ENCODE results near the gene KCNT2.

Gene KCNT2

DNA sequence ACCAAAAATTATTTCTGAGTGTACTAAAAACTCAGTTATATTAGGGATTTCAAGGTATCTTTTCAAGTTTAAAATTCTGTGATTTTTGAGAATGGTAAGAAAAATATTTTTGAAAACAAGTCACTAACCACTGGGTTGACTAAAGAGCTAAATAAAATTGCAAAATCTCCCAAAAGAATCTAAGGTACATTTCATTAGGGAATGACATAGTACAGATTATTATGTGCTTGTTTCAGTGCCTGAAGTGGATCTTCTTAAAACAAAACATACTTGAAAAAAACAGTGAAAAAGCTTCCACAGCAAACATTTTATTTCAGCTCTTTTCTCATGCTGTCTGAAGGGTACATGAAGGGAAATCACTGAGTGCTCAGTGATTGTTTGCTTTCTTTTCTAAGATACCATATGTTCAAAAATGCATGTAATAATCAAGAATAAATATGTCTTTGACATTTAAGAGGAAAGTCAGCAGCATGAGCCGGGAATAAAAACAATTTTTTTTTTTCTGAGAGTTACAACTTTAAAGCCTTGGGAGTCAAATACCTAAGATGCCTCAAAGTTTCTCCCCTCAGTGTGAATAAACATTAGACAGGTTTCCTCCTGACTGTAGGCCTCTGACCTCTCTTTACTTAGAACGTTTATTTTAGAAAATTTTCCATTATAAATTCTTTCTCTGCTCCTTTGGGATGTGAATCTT lies 200.7 kb downstream of the KCNT2 start:
- Histone ChIP-seq H3K9me3 (replicated peaks; ENCODE audit: low read length) (no peaks in the 10 kb centered on the region), H3K9ac (ENCODE audit: low read depth, low read length) (peak overlapping the region; percentile 11), H3K4me1 (ENCODE audit: control insufficient read depth, insufficient read depth, low read length) (peaks cover 39% of the 10 kb centered on the region), H3K4me2 (ENCODE audit: low read length) (peak overlapping the region; percentile 31), H3K36me3 (ENCODE audit: insufficient read depth, low read length) (no peaks in the 10 kb centered on the region), H3K27me3 (ENCODE audit: control insufficient read depth, insufficient read depth, low read length) (no peaks in the 10 kb centered on the region), H3K4me3 (ENCODE audit: low read length) (no peak overlapping the region)

DNA sequence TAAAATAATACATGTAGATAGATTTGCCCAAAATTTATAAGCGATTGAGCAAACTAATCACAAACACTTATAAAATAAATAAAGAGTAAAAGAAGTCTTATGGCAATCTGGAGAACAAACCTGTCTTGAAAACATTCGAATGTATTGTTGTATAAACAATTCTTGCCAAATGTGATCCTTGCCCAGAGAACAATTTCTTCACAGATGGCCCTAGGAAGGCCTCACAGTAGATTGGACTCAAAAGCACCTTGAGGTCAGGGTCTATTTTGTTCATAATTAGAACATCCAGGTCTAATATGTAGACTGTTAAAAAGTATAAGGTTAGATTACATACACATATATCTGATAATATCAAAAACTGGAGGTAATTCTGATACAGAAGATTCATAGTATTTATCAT lies 202.4 kb downstream of the KCNT2 start:
- H3K4me2 ChIP-seq (ENCODE audit: low read length), result no peak overlapping the region
- peaks cover 46% of the 10 kb centered on the region for H3K4me1 ChIP-seq (ENCODE audit: control insufficient read depth, insufficient read depth, low read length)
- no peak overlapping the region for H3K4me3 ChIP-seq (ENCODE audit: low read length)
- no peak overlapping the region for H3K9ac ChIP-seq (ENCODE audit: low read depth, low read length)
- H3K9me3 ChIP-seq (replicated peaks; ENCODE audit: low read length), result no peaks in the 10 kb centered on the region
- H3K27me3 ChIP-seq (ENCODE audit: control insufficient read depth, insufficient read depth, low read length), result no peaks in the 10 kb centered on the region
- no peaks in the 10 kb centered on the region for H3K36me3 ChIP-seq (ENCODE audit: insufficient read depth, low read length)

DNA sequence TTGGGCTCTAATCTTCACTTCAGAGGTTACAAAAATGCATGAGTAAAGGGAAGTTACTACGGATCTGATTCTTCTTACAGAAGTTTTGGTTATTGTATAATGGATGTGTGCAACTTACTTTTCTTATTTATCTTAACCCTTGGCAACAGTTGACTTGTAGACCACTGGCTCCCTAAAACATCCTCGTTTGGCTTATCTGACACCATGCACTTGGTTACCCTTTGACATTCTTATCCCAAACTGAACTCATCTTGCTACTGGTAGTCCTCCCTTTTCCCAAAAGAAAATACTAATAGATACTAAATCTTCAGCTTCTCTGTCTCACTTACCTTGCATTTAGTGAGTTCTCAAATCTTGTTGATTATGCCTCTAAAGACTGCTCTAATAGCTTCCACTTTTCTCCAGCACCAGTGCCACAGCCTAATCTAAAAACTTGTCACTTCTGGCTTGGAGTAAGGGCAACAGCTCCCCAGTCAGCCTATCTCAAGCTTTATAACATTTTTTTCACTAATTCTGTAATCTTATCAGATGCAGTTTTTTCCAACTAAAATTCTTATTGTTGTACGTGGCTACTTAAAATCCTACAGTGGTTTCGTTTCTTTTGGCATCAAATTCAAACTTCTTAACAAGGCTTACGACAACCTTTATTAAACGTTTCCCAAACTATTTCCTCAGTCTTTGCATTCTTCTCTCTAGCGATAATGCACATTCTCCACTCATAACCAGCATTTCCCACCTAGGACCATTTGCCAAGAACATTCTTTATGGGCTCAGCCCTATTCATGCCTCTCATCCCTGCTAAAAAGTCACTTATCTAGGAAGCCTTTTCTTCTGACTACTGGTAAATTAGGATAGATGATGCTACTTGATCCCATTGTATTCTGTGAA lies 204.2 kb downstream of the KCNT2 start:
- H3K36me3 ChIP-seq (ENCODE audit: insufficient read depth, low read length), result no peaks in the 10 kb centered on the region
- no peaks in the 10 kb centered on the region for H3K9me3 ChIP-seq (replicated peaks; ENCODE audit: low read length)
- H3K4me3 ChIP-seq (ENCODE audit: low read length), result peak overlapping the region; percentile 11
- no peaks in the 10 kb centered on the region for H3K27me3 ChIP-seq (ENCODE audit: control insufficient read depth, insufficient read depth, low read length)
- no peak overlapping the region for H3K9ac ChIP-seq (ENCODE audit: low read depth, low read length)
- peak overlapping the region; percentile 50 for H3K4me2 ChIP-seq (ENCODE audit: low read length)
- H3K4me1 ChIP-seq (ENCODE audit: control insufficient read depth, insufficient read depth, low read length), result peaks cover 47% of the 10 kb centered on the region

DNA sequence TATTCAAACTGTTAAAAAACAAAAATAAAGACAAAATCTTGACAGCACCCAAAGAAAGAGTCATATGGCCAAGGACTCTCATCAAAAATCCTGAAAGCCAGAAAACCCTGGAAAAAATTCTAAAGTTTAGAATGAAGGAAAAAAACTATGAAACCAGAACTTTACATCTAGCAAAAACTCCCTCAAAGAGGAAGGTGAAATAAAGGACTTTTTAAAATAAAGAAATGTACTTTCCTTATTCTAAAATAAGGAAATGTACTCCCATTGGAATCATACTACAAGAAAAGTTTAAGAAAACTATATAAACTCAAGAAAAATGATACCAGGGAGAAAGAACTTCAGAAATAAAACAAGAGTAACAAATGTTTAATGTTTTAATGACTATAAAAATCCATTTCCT lies 206.3 kb downstream of the KCNT2 start:
- H3K4me1 ChIP-seq (ENCODE audit: control insufficient read depth, insufficient read depth, low read length), result peaks cover 27% of the 10 kb centered on the region
- no peaks in the 10 kb centered on the region for H3K36me3 ChIP-seq (ENCODE audit: insufficient read depth, low read length)
- H3K27me3 ChIP-seq (ENCODE audit: control insufficient read depth, insufficient read depth, low read length), result no peaks in the 10 kb centered on the region
- H3K4me2 ChIP-seq (ENCODE audit: low read length), result no peak overlapping the region
- no peak overlapping the region for H3K4me3 ChIP-seq (ENCODE audit: low read length)
- H3K9me3 ChIP-seq (replicated peaks; ENCODE audit: low read length), result no peaks in the 10 kb centered on the region
- H3K9ac ChIP-seq (ENCODE audit: low read depth, low read length), result no peak overlapping the region

DNA sequence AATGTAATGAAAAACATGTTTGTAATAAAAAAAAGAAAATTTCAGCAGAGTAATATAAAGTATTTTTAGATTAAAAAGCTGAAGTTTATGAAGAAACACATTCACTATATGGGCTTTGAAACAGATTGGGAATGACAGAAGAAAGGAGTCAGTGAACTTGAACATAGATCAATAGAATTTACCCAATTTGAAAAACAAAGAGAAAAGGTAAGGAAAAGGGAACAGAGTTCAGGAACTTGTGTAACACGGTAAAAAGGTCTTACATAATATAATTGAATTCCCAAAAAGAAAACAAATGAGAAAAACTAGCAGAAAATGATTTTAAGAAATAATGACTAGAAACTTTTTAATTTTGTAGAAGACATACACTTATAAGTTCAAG lies 206.8 kb downstream of the KCNT2 start:
- Histone ChIP-seq H3K4me2 (ENCODE audit: low read length) (no peak overlapping the region), H3K4me1 (ENCODE audit: control insufficient read depth, insufficient read depth, low read length) (peaks cover 22% of the 10 kb centered on the region), H3K27me3 (ENCODE audit: control insufficient read depth, insufficient read depth, low read length) (no peaks in the 10 kb centered on the region), H3K9ac (ENCODE audit: low read depth, low read length) (no peak overlapping the region), H3K9me3 (replicated peaks; ENCODE audit: low read length) (no peaks in the 10 kb centered on the region), H3K4me3 (ENCODE audit: low read length) (no peak overlapping the region), H3K36me3 (ENCODE audit: insufficient read depth, low read length) (no peaks in the 10 kb centered on the region)

DNA sequence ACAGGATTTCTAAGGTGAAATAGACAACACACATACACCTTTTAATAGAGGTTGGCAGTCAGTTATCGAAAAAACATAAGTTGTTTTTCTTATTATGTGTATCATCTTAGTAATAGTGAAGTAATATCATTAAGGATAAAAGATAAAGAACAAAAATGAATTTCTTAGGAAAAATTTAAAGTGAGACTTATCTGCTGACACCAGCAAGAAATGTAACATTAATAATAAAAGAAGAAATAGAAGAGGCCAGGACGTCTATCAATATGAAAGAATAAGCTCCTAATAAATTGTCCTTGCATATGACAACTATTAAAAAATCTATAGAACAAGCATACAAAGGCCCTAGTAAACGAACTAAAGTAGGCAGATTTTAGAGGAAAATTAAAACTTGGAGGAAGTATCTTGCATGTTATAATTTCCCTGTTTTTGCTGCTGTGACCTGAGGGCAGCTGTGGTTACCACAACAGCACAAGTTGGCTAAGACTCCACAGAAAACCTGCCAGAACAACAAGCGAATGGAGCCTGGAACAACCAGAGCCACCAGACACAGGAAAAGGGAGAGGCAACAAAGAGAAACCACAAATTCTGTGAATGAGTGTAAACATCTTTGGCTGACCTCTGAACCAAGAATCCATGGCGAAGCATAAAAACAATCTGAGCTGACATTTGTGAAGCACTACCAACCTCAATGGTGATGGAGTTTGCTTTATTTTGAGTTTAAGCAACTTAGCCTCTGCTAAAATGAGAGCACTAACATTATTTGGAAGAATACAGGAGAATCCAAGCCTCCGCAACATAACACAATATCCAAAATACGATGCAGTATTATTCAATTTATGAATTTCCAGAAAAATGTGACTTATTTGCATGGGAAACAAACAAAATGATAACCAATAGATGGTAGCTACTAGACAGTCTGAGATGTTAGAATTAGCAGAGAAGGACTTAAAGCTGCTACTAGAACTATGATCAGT lies 207.5 kb downstream of the KCNT2 start:
- H3K36me3 ChIP-seq (ENCODE audit: insufficient read depth, low read length), result no peaks in the 10 kb centered on the region
- H3K27me3 ChIP-seq (ENCODE audit: control insufficient read depth, insufficient read depth, low read length), result no peaks in the 10 kb centered on the region
- H3K9ac ChIP-seq (ENCODE audit: low read depth, low read length), result no peak overlapping the region
- H3K4me3 ChIP-seq (ENCODE audit: low read length), result no peak overlapping the region
- H3K4me1 ChIP-seq (ENCODE audit: control insufficient read depth, insufficient read depth, low read length), result peaks cover 22% of the 10 kb centered on the region
- peak overlapping the region; percentile 5 for H3K4me2 ChIP-seq (ENCODE audit: low read length)
- H3K9me3 ChIP-seq (replicated peaks; ENCODE audit: low read length), result no peaks in the 10 kb centered on the region

DNA sequence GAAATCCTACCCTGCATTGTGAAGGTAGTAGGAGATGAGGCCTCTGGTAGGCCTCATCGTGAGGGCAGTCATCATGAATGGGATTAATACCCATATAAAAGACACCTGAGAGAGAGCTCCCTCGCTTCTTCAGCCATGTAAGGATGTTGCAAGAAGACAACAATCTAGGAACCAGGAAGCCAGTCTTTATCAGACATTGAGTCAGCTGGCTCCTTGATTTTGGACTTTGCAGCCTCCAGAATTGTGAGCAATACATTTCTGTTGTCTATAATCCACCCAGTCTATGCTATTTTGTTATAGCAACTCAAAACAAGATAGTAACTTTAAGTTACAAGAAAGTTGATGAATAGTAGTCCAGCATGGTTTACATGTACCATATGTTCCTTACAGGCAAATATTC lies 208.5 kb downstream of the KCNT2 start:
- Histone ChIP-seq H3K9ac (ENCODE audit: low read depth, low read length) (no peak overlapping the region), H3K4me3 (ENCODE audit: low read length) (no peak overlapping the region), H3K27me3 (ENCODE audit: control insufficient read depth, insufficient read depth, low read length) (no peaks in the 10 kb centered on the region), H3K4me1 (ENCODE audit: control insufficient read depth, insufficient read depth, low read length) (peaks cover 22% of the 10 kb centered on the region), H3K9me3 (replicated peaks; ENCODE audit: low read length) (no peaks in the 10 kb centered on the region), H3K4me2 (ENCODE audit: low read length) (no peak overlapping the region), H3K36me3 (ENCODE audit: insufficient read depth, low read length) (no peaks in the 10 kb centered on the region)

DNA sequence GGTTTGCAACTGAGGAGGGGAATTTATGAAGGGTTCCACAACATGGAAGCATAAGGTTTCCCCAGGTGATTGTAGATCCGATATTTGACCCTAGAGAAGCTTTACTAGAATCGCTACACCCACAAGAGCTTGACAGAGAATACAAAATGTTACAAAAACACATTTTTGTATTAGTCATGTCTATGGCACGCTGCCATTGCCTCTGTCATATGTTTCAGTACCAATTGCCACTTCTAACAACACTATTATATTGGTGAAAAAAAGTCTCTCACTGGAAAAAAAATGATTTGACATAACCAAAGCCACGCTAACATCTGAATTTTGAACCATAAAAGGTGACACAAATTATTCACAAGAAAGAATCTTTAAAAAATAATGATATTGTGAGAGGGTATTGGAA lies 214.5 kb downstream of the KCNT2 start:
- H3K9ac ChIP-seq (ENCODE audit: low read depth, low read length), result no peak overlapping the region
- no peak overlapping the region for H3K4me3 ChIP-seq (ENCODE audit: low read length)
- H3K27me3 ChIP-seq (ENCODE audit: control insufficient read depth, insufficient read depth, low read length), result no peaks in the 10 kb centered on the region
- peak overlapping the region; percentile 37 for H3K4me2 ChIP-seq (ENCODE audit: low read length)
- peaks cover 10% of the 10 kb centered on the region for H3K4me1 ChIP-seq (ENCODE audit: control insufficient read depth, insufficient read depth, low read length)
- H3K9me3 ChIP-seq (replicated peaks; ENCODE audit: low read length), result no peaks in the 10 kb centered on the region
- no peaks in the 10 kb centered on the region for H3K36me3 ChIP-seq (ENCODE audit: insufficient read depth, low read length)

DNA sequence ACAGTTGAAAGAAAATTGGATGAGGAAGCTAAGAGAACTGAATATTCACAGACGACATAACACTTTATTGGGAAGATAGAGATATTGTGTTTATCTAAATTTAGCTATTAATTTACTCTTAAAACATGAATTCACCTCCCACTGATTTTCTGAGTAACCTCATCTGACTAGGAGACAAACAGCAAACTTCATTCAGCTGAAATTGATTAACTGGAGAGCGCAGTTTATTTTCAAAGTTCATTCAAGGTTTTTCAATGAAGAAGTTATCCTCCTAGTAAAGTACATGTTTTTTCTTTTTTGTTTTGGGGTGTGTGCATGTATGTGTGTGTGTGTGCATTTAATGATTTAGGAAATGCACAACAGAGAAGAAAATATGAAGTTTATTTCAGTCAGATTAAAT lies 215.0 kb downstream of the KCNT2 start:
- H3K9me3 ChIP-seq (replicated peaks; ENCODE audit: low read length), result no peaks in the 10 kb centered on the region
- peak overlapping the region; percentile 37 for H3K4me2 ChIP-seq (ENCODE audit: low read length)
- H3K36me3 ChIP-seq (ENCODE audit: insufficient read depth, low read length), result no peaks in the 10 kb centered on the region
- H3K4me3 ChIP-seq (ENCODE audit: low read length), result no peak overlapping the region
- H3K4me1 ChIP-seq (ENCODE audit: control insufficient read depth, insufficient read depth, low read length), result peaks cover 10% of the 10 kb centered on the region
- no peak overlapping the region for H3K9ac ChIP-seq (ENCODE audit: low read depth, low read length)
- no peaks in the 10 kb centered on the region for H3K27me3 ChIP-seq (ENCODE audit: control insufficient read depth, insufficient read depth, low read length)

DNA sequence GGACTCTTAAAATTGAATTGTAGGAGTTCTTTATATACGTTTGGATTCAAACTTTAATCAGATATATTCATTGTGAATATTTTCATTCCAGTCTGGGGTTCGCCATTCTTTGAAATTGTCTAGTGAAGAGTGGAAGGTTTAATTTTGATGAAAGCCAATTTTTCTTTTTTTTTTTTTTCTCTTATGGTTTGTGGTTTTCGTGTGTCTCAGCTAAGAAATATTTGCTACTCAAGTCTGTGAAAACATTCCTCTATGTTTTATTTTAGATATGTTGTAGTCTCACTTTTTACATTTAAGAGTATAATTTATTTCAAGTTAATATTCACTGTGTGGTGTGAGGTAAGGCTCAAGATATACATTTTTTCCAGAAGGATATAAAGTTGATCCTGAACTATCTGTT lies 220.5 kb downstream of the KCNT2 start:
- Histone ChIP-seq H3K9me3 (replicated peaks; ENCODE audit: low read length) (no peaks in the 10 kb centered on the region), H3K36me3 (ENCODE audit: insufficient read depth, low read length) (no peaks in the 10 kb centered on the region), H3K4me1 (ENCODE audit: control insufficient read depth, insufficient read depth, low read length) (no peaks in the 10 kb centered on the region), H3K9ac (ENCODE audit: low read depth, low read length) (no peak overlapping the region), H3K4me3 (ENCODE audit: low read length) (no peak overlapping the region), H3K4me2 (ENCODE audit: low read length) (no peak overlapping the region), H3K27me3 (ENCODE audit: control insufficient read depth, insufficient read depth, low read length) (no peaks in the 10 kb centered on the region)

DNA sequence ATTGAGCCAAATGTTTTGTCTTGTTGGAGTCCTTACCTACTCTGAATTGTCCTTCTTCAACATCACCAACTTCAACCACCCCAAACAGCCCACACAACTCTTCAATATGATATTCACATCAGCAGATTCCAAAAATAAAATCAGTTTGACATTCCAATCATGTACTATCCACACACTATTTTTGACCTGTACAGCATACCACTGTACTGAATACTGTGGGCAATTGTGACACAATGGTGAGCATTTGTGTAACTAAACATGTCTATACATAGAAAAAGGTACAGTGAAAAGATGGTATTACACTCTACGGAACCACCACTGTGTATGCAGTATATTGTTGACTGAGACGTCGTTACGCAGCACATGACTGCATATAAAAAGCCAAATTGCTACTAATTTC lies 223.1 kb downstream of the KCNT2 start:
- Histone ChIP-seq H3K36me3 (ENCODE audit: insufficient read depth, low read length) (no peaks in the 10 kb centered on the region), H3K4me1 (ENCODE audit: control insufficient read depth, insufficient read depth, low read length) (no peaks in the 10 kb centered on the region), H3K4me2 (ENCODE audit: low read length) (no peak overlapping the region), H3K9ac (ENCODE audit: low read depth, low read length) (no peak overlapping the region), H3K4me3 (ENCODE audit: low read length) (no peak overlapping the region), H3K9me3 (replicated peaks; ENCODE audit: low read length) (no peaks in the 10 kb centered on the region), H3K27me3 (ENCODE audit: control insufficient read depth, insufficient read depth, low read length) (no peaks in the 10 kb centered on the region)
